Adipocyte (in vitro differentiated cells): ENCODE data around the gene ITPKB.

ENCODE experiments used
- DNase-seq: peaks from one replicate; pipeline ENCODE4 v3.0.0-alpha.2; 2015; ENCODE audit warnings: low read depth
- H3K27me3 ChIP-seq: replicated peaks from 2 replicates; pipeline ENCODE4 v1.7.0; 2013; ENCODE audit warnings: mild to moderate bottlenecking, low read length, moderate library complexity; ENCODE audit not compliant: control insufficient read depth, insufficient read depth
- H3K36me3 ChIP-seq: 2 replicates; pipeline ENCODE4 v1.7.0; 2013; ENCODE audit warnings: low read length, mild to moderate bottlenecking, moderate library complexity; ENCODE audit not compliant: control insufficient read depth, insufficient read depth, severe bottlenecking
- H3K4me1 ChIP-seq: 2 replicates; pipeline ENCODE4 v1.7.0; 2013; ENCODE audit warnings: mild to moderate bottlenecking, low read length, moderate library complexity; ENCODE audit not compliant: control insufficient read depth, insufficient read depth
- H3K4me3 ChIP-seq: 2 replicates; pipeline ENCODE4 v1.7.0; 2013; ENCODE audit warnings: mild to moderate bottlenecking, low read length, moderate library complexity
- H3K9ac ChIP-seq: 2 replicates; pipeline ENCODE4 v1.7.0; 2013; ENCODE audit warnings: mild to moderate bottlenecking, low read length, moderate library complexity
- H3K9me3 ChIP-seq: 2 replicates; pipeline ENCODE4 v1.7.0; 2013; ENCODE audit warnings: mild to moderate bottlenecking, low read length, moderate library complexity; ENCODE audit not compliant: control insufficient read depth

The ITPKB gene

GRCh38 chr1:226652613-226653012, 86.5 kb downstream of the ITPKB start:
- no peak overlapping the region for H3K9ac ChIP-seq
- H3K27me3 ChIP-seq, result no peaks in the 10 kb centered on the region
- peaks cover 8% of the 10 kb centered on the region for H3K36me3 ChIP-seq
- no peaks in the 10 kb centered on the region for H3K9me3 ChIP-seq
- H3K4me3 ChIP-seq, result no peak overlapping the region
- DNase-seq, result no peak
- H3K4me1 ChIP-seq, result peaks cover 20% of the 10 kb centered on the region

DNA sequence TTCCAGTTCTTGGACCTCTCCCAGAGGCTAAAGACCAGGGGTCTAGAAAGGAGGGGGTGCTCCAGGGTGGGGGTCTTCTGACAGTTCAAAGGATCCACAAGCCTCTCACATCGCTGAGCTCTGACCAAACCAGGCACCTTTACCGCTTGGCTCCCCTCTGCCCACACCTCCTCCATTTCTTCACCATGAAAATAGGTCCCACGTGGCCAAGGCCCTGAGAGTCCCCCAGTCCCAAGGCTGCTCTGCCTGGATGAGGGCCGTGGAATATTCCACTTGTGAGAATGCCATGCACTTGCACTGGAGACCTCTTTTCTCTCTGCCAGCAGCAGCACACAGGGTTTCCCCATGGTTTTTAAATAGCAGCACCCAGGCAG, 87.4 kb downstream of the ITPKB start:
- Histone ChIP-seq H3K4me3 (no peak overlapping the region), H3K27me3 (no peaks in the 10 kb centered on the region), H3K36me3 (peaks cover 17% of the 10 kb centered on the region), H3K4me1 (peaks cover 12% of the 10 kb centered on the region), H3K9ac (no peak overlapping the region), H3K9me3 (no peaks in the 10 kb centered on the region)
- DNase-seq, result no peak

DNA sequence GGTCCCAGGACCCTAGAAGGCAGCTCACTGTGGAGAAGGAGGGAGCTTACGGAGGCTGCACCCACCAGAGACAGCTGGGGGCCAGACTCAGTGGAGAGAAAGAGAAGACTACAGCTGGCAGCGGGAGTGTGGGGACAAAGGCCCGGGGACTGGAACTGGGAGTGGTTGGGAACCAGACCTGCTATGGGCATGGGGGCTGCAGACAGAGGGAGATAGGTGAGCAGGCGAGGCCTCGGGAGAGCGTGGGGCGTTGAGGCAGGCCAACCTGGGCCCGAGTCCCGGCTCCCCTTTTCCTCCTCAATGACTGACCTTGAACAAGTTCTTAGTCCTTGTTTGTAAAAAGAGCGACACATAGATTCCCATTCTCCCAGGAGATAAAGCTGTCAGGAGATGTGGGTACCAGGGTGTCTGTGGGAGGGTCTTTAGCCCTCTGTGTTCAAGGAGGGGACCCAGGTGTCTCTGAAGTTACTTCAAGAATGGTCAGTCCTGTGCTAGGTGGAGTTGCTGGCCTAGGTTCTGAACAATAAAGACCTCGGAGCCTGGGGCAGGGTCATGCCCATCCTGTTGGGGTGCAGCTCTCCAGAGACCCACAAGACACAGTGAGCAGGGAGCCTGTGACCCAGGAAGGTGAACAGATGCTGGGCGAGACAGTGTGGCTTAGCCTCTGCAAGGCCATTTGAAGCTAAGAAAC, 87.9 kb downstream of the ITPKB start:
- Histone ChIP-seq H3K27me3 (no peaks in the 10 kb centered on the region), H3K36me3 (peaks cover 18% of the 10 kb centered on the region), H3K4me3 (no peak overlapping the region), H3K9me3 (no peaks in the 10 kb centered on the region), H3K4me1 (peaks cover 8% of the 10 kb centered on the region), H3K9ac (no peak overlapping the region)
- no peak for DNase-seq

DNA sequence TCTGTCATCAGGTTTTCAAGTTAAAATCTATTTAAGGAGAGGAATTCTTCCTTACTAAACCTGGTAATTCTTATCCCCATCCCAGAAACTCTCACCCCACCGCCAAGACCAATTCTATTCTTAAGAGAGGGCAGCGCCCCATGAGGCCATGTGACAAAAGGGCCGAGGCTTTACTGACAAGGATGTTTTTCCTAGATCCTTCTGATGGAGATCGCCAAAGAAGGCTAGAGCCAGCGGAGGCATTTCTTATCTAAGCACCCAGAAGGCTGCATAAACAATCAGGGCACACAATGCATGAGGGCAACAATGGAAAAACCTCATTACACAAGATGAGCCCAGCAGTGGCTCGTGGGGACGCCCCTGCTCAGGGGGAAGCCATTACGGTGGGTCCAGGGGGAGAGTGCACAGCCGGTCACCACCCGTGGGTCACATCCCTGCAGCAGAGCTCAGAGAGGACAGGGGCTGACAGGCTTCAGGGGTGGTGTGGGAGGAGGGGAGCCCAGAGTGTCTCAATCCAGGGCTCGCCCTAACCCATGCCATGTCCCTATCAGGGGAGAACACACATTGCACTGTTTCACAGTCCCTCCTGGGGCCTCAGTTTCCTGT, 88.7 kb downstream of the ITPKB start:
- Histone ChIP-seq H3K27me3 (no peaks in the 10 kb centered on the region), H3K9me3 (no peaks in the 10 kb centered on the region), H3K36me3 (peaks cover 18% of the 10 kb centered on the region), H3K4me1 (peaks cover 14% of the 10 kb centered on the region), H3K4me3 (no peak overlapping the region), H3K9ac (no peak overlapping the region)
- DNase-seq, result no peak

DNA sequence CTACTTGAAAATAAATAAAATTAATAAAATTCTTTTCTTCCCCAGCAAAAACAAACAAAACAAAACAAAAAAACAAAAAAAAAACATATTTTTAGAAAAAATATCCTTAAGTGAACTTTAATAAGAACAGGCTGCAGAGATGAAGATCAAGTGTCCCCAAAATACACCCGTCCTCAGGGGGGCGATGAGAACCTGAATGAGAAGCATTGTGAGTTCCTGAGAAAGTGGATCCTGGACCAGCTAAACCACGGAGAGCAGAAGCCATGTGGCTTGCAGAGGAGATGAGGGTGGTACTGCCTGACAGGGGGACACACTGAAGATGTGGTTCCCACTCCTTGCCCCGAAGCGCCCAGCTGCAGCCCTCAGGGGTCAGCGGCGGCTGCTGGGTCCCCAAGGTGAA, 89.3 kb downstream of the ITPKB start:
- Histone ChIP-seq H3K9me3 (no peaks in the 10 kb centered on the region), H3K27me3 (no peaks in the 10 kb centered on the region), H3K9ac (no peak overlapping the region), H3K4me3 (no peak overlapping the region), H3K36me3 (peaks cover 18% of the 10 kb centered on the region), H3K4me1 (peaks cover 14% of the 10 kb centered on the region)
- no peak for DNase-seq

DNA sequence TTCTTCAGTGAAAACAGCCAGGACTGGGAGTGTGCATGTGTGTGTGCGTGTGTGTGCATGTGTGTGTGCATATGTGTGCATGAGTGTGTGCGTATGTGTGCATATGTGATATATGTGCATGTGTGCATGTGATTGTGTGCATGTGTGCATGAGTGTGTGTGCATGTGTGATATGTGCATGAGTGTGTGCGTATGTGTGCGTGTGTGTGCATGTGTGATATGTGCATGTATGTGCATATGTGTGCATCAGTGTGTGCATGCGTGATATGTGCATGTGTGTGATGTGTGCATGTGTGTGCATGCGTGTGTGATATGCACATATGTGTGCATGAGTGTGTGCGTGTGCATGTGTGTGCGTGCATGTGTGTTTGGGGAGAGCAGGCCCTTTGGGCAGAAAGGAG, 89.8 kb downstream of the ITPKB start:
- Histone ChIP-seq H3K36me3 (peaks cover 18% of the 10 kb centered on the region), H3K9me3 (no peaks in the 10 kb centered on the region), H3K4me3 (no peak overlapping the region), H3K4me1 (peaks cover 11% of the 10 kb centered on the region), H3K27me3 (no peaks in the 10 kb centered on the region), H3K9ac (no peak overlapping the region)
- no peak for DNase-seq

GRCh38 chr1:226648421-226648820, 90.7 kb downstream of the ITPKB start:
- no peak for DNase-seq
- Histone ChIP-seq H3K9ac (no peak overlapping the region), H3K27me3 (no peaks in the 10 kb centered on the region), H3K9me3 (no peaks in the 10 kb centered on the region), H3K4me1 (peaks cover 10% of the 10 kb centered on the region), H3K36me3 (peaks cover 18% of the 10 kb centered on the region), H3K4me3 (no peak overlapping the region)

GRCh38 chr1:226647719-226648118, 91.4 kb downstream of the ITPKB start:
- H3K4me3 ChIP-seq, result no peak overlapping the region
- H3K4me1 ChIP-seq, result peaks cover 13% of the 10 kb centered on the region
- H3K27me3 ChIP-seq, result no peaks in the 10 kb centered on the region
- H3K36me3 ChIP-seq, result peaks cover 18% of the 10 kb centered on the region
- no peak for DNase-seq
- no peak overlapping the region for H3K9ac ChIP-seq
- H3K9me3 ChIP-seq, result no peaks in the 10 kb centered on the region

- no peak for DNase-seq
- Histone ChIP-seq H3K4me1 (peaks cover 13% of the 10 kb centered on the region), H3K9me3 (no peaks in the 10 kb centered on the region), H3K4me3 (no peak overlapping the region), H3K27me3 (no peaks in the 10 kb centered on the region), H3K9ac (no peak overlapping the region), H3K36me3 (peaks cover 18% of the 10 kb centered on the region)
Measured at GRCh38 chr1:226646870-226647449, 92.1 kb downstream of the ITPKB start.

GRCh38 chr1:226646026-226646869, 92.8 kb downstream of the ITPKB start:
- H3K9ac ChIP-seq, result no peak overlapping the region
- peaks cover 13% of the 10 kb centered on the region for H3K4me1 ChIP-seq
- no peaks in the 10 kb centered on the region for H3K27me3 ChIP-seq
- H3K36me3 ChIP-seq, result peaks cover 20% of the 10 kb centered on the region
- no peak for DNase-seq
- H3K4me3 ChIP-seq, result no peak overlapping the region
- no peaks in the 10 kb centered on the region for H3K9me3 ChIP-seq

GRCh38 chr1:226645279-226645976, 93.7 kb downstream of the ITPKB start:
- Histone ChIP-seq H3K4me1 (peaks cover 13% of the 10 kb centered on the region), H3K27me3 (no peaks in the 10 kb centered on the region), H3K36me3 (peaks cover 20% of the 10 kb centered on the region), H3K9ac (no peak overlapping the region), H3K9me3 (no peaks in the 10 kb centered on the region), H3K4me3 (no peak overlapping the region)
- DNase-seq, result no peak
